ENCODE measurements around the gene HS6ST3.
A peak's percentile ranks its signal among the peaks of the same experiment; 100 is the strongest.

HS6ST3 gene

DNA sequence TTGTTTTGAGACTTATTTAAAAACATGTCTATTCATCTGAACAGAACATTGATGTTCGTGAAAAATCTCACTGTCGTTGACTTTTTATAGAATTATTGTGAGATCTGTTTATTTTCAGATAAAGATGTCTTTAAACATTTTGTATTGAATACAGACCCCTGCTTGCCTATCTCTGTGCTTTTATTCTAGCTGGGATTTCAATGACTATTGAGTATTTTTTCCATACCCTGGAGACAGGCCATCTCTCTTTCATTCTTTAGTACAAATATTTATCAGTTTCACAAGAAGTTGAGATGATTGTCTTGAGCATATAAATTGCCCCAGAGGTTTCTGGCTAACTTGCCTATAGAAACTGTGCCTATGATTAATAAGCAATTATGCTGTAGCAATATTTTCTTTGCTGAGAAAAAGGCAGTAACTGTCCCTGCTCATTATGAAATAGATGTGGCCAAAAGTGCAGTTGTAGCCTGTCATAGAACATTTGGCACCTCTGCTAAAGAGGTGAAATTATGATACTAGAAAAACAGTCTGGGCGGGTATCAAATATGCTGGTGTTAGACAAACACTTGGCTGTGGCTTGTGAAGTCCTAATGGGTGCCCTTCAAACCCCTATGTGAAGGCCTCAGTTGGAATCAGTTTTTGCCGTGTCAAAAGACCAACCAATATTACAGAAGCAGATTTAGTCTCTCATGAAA is 360.6 kb downstream of the HS6ST3 start:
- DNase-seq (ENCODE audit: low read depth): no peak
- no peak overlapping the region for H3K4me3 ChIP-seq (ENCODE audit: low read depth, low read length)
- in situ Hi-C loops (cut with HindIII; ENCODE audit: low sequenced_read_pairs): no loop called here
- TF ChIP-seq, protein P1, sequence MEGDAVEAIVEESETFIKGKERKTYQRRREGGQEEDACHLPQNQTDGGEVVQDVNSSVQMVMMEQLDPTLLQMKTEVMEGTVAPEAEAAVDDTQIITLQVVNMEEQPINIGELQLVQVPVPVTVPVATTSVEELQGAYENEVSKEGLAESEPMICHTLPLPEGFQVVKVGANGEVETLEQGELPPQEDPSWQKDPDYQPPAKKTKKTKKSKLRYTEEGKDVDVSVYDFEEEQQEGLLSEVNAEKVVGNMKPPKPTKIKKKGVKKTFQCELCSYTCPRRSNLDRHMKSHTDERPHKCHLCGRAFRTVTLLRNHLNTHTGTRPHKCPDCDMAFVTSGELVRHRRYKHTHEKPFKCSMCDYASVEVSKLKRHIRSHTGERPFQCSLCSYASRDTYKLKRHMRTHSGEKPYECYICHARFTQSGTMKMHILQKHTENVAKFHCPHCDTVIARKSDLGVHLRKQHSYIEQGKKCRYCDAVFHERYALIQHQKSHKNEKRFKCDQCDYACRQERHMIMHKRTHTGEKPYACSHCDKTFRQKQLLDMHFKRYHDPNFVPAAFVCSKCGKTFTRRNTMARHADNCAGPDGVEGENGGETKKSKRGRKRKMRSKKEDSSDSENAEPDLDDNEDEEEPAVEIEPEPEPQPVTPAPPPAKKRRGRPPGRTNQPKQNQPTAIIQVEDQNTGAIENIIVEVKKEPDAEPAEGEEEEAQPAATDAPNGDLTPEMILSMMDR (IDR thresholded peaks at IDR 0.05; ENCODE audit: low read depth, low read length, missing control alignments): no peak

DNA sequence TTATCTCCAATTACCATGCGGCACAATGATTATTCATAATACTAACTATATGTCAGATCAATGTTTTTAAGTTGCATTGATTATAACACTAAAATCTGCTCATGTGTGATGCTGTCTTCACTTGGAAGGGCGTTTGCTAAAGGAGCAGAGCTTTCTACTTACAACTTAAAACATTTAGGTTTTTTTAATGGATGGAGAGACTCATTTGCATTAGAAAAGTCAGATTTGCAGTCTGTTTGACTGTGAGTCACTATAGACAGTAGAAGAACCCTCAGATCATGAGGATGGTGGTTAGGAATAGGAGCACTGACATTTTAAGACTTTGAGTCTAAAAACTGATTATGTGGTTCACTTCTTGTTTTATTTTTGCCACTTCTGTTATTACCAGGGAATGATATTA is 364.6 kb downstream of the HS6ST3 start:
- no peak overlapping the region for H3K4me3 ChIP-seq (ENCODE audit: low read depth, low read length)
- TF ChIP-seq, protein P1 (IDR thresholded peaks at IDR 0.05; ENCODE audit: low read depth, low read length, missing control alignments): no peak
- DNase-seq (ENCODE audit: low read depth): no peak
- in situ Hi-C loops (cut with HindIII; ENCODE audit: low sequenced_read_pairs): no loop called here

DNA sequence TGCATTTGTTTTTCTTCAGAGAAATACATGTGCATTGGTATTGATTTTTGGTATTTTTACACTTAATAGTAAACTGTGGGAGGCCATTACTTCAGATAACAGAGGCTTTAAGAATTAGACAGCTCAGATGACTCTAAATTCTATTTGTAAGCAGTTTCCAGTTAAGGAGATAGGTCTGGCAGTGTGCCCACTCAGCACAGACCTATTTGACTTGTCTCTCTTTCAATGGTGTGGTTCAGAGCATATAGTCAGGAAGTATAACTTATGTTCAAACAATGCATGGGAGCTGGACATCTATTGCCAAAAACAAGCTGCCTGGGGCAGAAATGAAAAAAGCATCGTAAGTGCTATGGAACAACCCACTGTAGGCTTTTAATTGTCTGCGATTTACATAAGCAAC is 370.7 kb downstream of the HS6ST3 start:
- in situ Hi-C loops (cut with HindIII; ENCODE audit: low sequenced_read_pairs): no loop called here
- no peak for DNase-seq (ENCODE audit: low read depth)
- TF ChIP-seq, protein P1 (IDR thresholded peaks at IDR 0.05; ENCODE audit: low read depth, low read length, missing control alignments): no peak
- H3K4me3 ChIP-seq (ENCODE audit: low read depth, low read length): no peak overlapping the region

DNA sequence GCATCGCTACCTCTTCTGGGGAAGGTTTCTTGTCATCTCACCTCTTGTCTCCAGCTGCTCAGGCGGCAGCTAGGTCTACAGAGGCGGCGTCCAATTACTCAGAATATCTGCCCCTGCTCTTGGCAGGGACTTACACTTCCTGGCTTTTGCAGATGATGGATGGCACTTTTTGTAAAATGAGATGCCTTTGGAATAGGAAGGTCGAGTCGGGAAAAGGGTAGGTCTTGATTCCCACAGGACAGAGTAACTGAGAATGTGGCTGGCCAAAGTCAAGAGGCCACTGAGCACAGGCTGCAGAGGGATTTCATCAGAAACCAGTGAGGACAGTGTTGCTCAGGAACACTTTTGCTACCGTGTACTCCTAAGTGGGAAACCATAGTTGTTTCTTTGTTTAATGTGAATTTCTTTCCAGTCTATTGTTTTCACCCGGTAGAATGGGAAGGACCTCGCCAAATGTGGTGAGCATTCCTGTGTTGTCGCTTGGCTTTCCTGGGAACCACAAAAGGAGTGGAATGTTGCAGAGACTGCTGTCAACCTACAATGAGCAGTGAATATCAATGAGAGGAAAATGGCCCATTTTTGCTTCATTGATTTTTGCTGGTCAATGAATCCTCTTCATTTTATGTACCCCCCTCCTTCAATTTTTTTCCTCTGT is 383.7 kb downstream of the HS6ST3 start:
- TF ChIP-seq, protein P1 (IDR thresholded peaks at IDR 0.05; ENCODE audit: low read depth, low read length, missing control alignments): no peak
- peak; percentile 32 for DNase-seq (ENCODE audit: low read depth)
- in situ Hi-C loops (cut with HindIII; ENCODE audit: low sequenced_read_pairs): no loop called here
- no peak overlapping the region for H3K4me3 ChIP-seq (ENCODE audit: low read depth, low read length)

DNA sequence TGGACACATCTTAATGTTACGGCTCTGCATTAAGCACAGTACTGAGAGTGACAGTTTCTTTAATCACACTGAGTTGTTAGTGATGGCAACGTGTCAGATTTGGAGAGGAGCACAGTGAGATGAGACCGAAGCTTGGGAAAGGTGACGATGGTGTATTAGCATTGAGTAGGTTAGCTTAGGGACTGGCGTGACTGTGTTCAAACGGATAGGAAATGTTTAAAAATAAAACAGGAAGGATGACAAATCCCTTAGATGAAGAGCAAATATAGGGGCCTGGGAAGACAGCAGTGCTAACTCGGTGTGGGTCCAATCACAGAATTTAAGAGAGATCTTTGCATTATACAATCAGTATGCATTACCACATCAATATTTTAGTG is 384.3 kb downstream of the HS6ST3 start:
- TF ChIP-seq, protein P1 (IDR thresholded peaks at IDR 0.05; ENCODE audit: low read depth, low read length, missing control alignments): no peak
- in situ Hi-C loops (cut with HindIII; ENCODE audit: low sequenced_read_pairs): no loop called here
- no peak overlapping the region for H3K4me3 ChIP-seq (ENCODE audit: low read depth, low read length)
- DNase-seq (ENCODE audit: low read depth): no peak

DNA sequence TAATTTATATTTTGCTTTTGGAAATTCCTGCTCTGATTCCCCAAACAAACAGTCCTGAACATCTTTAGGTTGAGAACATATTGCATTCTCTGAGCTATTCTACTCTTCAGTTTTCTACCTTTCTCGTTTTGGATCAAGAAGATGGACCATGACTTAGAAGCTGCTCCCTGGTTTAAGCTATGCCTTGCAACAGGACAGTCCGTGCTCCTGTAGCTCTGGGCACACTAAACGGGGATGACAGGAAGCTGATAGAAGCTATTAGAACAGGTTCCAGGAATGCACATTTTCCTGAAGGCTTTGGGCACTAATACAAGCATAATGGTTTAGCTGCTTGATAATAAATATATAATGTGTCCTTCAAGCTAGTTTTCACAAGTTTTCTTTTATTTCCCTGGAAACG is 385.2 kb downstream of the HS6ST3 start:
- no peak overlapping the region for H3K4me3 ChIP-seq (ENCODE audit: low read depth, low read length)
- in situ Hi-C loops (cut with HindIII; ENCODE audit: low sequenced_read_pairs): no loop called here
- TF ChIP-seq, protein P1 (IDR thresholded peaks at IDR 0.05; ENCODE audit: low read depth, low read length, missing control alignments): no peak
- DNase-seq (ENCODE audit: low read depth): no peak
